ENCODE measurements around the gene XPO4. TPM values are rescaled to one million over a fixed set of nuclear protein-coding genes. Genes with fewer than 3 reads are reported as not detected.
"Not testable (repeated sequence)": the region's sequence is repeated elsewhere in the genome, so short reads cannot be mapped to it uniquely, and the experiment has no call there.

XPO4 gene
- total RNA-seq, 1 donor from 2014 or later: 30.7 TPM

DNA sequence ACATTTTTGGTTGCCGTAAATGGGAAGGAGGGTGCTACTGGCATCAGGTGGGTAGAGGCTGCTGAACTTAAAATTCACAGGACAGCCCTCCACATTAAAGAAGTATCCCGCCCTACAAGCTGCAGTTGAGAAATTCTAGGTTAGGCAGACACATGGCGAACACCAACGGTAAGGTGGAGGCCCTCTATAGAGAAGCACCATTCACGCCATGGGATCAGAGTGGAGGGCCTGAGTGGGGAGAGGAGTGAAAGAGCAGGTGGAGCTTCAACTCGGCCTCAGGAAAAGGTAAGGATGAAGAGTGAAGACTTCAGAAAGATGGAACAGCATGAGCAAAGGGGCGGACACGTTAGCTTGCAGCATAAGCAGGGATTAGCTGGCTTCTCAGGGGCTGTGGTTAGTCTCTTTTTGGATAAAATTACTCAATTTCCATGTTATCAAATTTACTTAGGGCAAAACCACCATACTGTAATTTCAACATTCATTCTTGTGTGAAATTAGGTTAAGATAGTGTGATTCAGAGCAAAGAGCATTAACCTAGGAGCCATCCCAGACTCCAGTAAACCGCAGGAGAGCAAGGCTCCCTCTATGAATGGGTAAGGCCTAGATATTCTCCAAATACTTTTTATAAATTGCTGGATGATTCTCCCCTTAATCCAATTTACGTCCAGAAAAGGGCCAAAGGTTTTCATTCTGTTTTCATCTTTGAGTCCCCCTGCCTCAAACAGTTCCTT lies 130.0 kb downstream of the XPO4 start:
- no peak for DNase-seq (ENCODE audit: missing footprints)
- no peak for ATAC-seq
- intact Hi-C loops (cut with DNase I): loop anchor here (5.0 kb wide), 2 partner anchors 55 to 60 kb away; no protein-coding TSS in a partner anchor

DNA sequence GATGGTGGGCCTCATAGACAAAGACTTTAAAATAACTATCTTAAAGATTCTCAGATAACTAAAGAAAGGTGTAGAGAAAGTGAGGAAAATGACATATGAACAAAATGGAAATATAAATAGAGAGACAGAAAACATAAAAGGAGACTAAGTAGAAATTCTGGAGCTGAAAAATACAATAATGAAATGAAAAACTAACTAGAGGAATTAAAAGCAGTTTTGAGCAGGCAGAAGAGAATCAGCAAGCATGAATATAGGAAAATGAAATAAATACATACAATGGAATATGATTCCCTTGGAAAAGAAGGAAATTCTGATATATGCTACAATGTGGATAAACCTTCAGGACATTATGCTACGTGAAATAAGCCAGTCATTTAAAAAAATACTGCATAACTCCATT lies 132.7 kb downstream of the XPO4 start:
- ATAC-seq (no peak), DNase-seq (ENCODE audit: missing footprints) (no peak)
- intact Hi-C loops (cut with DNase I): loop anchor here (5.0 kb wide), 2 partner anchors 57 to 58 kb away; no protein-coding TSS in a partner anchor

DNA sequence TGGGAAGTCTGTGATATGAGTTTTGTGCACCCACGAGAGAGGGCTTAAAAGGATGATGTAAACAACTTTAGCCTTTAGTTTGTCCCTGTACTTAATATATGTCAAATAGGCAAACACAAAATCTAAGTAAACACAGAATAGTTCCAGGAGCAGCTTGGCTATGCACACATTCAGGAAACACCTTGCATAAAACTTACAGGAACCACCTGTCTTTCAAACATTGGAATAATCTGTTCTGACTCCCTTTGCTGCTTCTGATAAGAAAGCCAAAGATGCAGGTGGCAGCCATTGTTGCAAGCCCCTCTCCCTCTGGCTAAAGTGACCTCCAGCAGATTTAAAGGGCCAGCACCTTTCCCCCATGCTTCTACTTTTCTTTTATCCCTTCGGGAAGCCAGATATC lies 133.5 kb downstream of the XPO4 start:
- ATAC-seq (no peak), DNase-seq (ENCODE audit: missing footprints) (no peak)
- intact Hi-C loops (cut with DNase I): no loop called here

DNA sequence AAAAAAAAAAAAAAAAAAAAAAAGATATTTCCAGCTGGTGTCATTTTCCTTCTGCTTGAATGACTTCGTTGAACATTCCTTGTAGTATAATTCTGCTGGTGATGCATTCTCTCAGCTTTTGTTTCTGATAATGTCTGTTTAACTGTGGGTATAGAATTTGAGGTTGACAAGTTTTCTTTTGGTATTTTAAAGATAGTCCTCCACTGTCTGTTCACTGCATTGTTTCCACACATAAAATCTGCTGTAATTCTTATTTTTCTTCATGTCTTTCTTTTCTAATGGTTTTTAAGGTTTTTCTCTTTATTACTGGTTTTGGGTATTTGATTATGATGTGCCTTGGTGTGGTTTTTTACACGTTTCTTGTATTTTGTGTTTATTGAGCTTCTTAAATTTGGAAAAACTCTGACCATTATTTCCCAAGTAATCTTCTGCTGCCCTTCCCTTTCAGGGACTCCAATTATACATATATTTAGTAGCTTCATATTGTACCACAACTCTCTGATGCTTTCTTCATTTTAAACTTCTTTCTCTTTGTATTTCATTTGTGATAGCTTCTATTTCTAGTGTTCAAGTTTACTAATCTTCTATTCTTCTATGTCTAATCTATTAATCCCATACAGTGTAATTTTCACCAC lies 135.1 kb downstream of the XPO4 start:
- ATAC-seq: no peak
- intact Hi-C loops (cut with DNase I): no loop called here
- no peak for DNase-seq (ENCODE audit: missing footprints)

DNA sequence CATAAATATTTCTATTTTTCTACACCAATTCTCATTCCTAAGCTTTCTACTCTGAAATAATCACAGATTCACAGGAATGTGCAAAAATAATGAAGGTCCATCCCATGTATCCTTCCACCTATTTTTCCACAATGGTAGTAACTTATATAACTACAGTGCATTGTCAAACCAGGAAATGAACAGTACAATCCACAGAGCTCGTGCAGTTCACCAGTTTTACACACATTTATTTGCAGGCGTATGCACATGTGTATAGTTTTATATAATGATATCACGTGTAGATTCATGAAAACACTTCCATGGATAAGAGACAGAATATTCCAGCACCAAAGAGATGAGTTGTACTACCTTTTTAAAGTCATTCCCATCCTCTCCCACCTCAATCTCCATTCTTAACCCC lies 141.7 kb downstream of the XPO4 start:
- no peak for ATAC-seq
- DNase-seq (ENCODE audit: missing footprints): no peak
- intact Hi-C loops (cut with DNase I): no loop called here

DNA sequence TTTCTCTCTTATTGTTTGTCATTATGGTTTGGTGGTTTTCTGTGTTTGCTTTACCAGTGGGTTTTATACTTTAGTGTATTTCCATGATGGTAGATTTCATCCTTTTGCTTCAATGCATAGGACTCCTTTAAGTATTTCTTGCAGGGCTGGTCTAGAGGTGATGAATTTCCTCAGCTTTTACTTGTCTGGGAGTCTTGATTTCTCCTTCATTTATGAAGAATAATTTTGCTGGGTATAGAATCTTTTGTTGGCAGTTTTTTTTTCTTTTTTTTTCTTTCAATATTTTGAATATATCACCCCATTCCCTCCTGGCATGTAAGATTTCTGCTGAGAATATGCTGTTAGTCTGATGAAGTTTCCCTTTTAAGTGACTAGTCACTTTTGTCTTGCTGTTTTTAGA lies 148.5 kb downstream of the XPO4 start:
- ATAC-seq: no peak
- no peak for DNase-seq (ENCODE audit: missing footprints)
- intact Hi-C loops (cut with DNase I): no loop called here

DNA sequence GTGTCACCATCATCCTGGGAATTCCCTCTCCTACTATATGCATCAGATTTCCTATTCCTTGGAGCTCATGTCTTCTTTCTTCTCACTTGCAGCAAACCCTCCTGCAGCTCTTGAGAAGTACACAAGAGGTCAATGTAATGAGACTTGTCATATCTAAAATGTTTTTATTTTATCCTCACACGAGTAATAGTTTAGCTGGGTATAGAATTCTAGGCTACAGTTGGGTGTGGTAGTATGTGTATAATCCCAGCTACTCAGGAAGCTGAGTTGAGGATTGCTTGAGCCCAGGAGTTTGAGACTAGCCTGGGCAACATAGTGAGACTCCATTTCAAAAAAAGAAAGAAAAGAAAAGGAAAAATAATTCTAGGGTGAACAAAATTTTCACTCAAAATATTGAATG lies 153.2 kb downstream of the XPO4 start:
- intact Hi-C loops (cut with DNase I): no loop called here
- DNase-seq (ENCODE audit: missing footprints) (no peak), ATAC-seq (no peak)

DNA sequence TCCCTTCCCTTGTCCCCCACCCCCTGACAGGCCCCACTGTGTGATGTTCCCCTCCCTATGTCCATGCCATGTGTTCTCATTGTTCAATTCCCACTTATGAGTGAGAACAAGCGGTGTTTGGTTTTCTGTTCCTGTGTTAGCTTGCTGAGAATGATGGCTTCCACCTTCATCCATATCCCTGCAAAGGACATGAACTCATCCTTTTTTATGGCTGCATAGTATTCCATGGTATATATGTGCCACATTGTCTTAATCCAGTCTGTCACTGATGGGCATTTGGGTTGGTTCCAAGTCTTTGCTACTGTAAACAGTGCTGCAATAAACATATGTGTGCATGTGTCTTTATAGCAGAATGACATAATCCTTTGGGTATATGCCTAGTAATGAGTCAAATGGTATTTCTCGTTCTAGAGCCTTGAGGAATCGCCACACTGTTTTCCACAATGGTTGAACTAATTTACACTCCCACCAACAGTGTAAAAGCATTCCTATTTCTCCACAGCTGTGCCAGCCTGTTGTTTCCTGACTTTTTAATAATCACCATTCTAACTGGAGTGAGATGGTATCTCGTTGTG lies 158.6 kb downstream of the XPO4 start:
- ATAC-seq; intact Hi-C loops (cut with DNase I); DNase-seq (ENCODE audit: missing footprints): not testable (repeated sequence)

DNA sequence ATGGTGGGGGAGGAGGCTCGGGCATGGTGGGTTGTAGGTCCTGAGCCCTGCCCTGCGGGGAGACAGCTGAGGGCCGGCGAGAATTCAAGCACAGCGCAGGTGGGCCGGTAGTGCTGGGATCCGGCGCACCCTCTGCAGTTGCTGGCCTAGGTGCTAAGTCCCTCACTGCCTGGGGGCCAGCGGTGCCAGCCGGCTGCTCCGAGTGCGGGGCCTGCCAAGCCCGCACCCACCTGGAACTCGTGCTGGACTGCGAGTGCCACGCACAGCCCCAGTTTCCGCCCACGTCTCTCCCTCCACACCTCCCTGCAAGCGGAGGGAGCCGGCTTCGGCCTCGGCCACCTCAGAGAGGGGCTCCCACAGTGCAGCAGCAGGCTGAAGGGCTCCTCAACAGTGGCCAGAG lies 162.5 kb downstream of the XPO4 start:
- DNase-seq (ENCODE audit: missing footprints) (no peak), ATAC-seq (no peak)
- intact Hi-C loops (cut with DNase I): no loop called here

DNA sequence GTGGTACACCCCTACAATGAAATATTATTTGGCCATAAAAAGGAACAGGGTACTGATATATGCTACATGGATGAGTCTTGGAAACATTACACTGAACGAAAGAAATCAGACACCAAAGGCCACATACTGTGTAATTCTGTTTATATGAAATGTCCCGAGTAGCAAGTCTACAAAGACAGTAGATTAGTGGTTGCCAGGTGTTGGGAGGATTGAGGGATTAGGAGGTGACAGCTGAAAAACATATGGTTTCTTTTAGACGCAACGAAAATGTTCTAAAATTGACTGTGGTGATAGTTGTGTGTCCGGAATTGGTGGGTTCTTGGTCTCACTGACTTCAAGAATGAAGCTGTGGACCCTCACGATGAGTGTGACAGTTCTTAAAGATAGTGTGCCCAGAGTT lies 163.9 kb downstream of the XPO4 start:
- ATAC-seq (no peak), DNase-seq (ENCODE audit: missing footprints) (no peak)
- intact Hi-C loops (cut with DNase I): no loop called here

DNA sequence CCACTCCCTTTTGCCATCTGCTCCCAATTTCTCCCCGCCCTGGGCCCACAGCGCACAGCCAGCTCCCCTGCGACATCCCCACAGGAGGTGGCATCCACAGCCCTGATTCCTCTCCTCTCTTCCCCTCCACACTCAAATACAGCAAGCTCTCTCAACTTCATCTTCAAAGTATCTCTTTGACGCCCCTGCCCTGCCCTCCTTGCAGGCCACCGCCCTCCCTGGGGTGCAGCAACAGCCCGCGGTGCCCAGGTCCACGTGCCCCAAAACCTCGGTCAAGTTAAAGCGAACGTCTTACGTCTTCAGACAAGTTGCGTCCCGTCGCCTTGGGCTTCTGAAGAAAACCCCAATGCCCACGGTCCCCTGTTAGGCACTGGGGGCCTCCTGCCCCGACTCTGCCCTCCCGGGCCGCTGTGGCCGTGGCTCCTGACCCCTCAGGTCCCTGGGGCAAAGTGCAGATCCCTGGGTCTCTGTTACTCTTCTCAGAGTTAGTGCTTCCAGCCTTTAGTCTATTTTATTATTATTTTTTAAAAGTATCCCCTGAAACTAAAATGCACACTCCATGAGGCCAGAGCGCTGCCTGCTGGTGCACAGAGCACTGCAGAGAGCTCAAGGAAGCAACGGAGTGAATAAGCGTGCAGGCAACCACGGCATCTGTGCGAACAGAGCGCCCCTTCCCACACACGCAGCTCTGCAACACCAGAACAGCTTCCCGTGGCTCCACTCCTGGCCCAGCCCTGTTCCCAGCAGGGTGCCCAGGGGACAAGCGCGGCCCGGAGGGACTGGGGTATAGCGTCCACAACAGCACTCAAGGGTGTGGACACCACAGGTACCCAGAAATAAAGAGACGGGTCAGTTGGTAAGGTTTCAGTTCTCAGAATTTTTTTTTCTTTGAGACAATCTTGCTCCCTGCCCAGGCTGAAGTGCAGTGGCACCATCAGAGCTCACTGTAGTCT lies 172.6 kb downstream of the XPO4 start:
- intact Hi-C loops (cut with DNase I): no loop called here
- DNase-seq (ENCODE audit: missing footprints): no peak
- no peak for ATAC-seq

DNA sequence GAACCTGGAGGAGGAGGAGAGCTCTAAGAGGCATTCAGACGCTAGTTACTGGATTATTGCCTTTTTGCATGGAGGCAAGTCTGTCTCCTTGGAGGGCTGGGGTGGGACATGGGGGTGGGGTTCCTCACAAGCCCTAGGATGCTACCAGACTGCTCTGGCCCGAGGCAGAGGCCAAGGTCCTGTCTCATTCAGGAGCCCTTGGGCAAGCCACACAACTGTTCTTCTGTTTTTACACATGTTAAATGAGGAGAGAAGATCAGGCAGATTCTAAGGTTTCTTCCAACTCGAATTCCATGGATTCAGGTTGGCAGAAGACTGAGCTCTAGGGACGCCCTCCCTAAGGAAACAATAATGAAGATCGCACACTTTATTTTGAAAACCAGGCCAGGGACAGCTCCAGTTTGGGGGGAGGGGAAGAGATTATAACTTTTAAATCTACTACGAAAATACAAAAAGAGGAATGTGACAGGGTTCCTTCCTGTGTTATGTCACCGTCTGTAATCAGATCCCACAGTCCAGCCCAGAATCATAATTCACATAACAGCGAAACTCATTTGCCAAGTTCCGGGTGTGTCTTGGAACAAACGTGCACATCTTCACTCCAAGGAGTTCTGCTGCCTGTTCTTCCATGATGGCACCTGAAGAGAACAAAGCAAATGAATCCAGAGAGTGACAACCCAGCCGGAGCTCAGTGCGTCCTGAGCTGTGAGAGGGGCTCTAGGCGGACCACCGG lies 173.8 kb downstream of the XPO4 start:
- ATAC-seq (no peak), DNase-seq (ENCODE audit: missing footprints) (no peak)
- intact Hi-C loops (cut with DNase I): no loop called here

DNA sequence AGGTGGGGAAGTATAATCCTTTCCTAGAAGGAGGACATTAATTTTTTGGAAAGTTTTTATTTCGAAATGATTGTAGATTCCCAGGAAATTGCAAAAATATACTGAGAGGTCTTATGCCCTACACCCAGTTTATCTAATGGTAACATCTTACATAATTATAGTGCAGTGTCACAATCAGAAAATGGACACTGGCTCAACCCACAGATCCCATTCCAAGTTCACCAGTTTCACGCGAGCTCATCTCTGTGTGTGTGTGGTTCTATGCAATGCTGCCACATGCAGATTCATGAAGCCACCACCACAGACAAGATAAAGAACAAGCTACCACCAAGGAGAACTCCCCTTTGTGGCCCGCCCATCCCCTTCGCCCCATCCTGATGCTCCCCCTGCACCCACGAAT lies 174.7 kb downstream of the XPO4 start:
- intact Hi-C loops (cut with DNase I): no loop called here
- DNase-seq (ENCODE audit: missing footprints): no peak
- ATAC-seq: no peak

Other genes with a start within 250 kb of the XPO4 start
- gene IL17D, start 199.0 kb downstream of the XPO4 start, total RNA-seq: 0.62 TPM
- gene EEF1AKMT1, start 128.8 kb downstream of the XPO4 start, total RNA-seq: 9.3 TPM
- 23.7 TPM for gene LATS2, start 158.8 kb upstream of the XPO4 start, total RNA-seq
- 277 TPM for gene SAP18, start 237.4 kb upstream of the XPO4 start, total RNA-seq